ENCODE results near the gene PARP2.
A peak's percentile ranks its signal among the peaks of the same experiment; 100 is the strongest.

PARP2 gene

DNA sequence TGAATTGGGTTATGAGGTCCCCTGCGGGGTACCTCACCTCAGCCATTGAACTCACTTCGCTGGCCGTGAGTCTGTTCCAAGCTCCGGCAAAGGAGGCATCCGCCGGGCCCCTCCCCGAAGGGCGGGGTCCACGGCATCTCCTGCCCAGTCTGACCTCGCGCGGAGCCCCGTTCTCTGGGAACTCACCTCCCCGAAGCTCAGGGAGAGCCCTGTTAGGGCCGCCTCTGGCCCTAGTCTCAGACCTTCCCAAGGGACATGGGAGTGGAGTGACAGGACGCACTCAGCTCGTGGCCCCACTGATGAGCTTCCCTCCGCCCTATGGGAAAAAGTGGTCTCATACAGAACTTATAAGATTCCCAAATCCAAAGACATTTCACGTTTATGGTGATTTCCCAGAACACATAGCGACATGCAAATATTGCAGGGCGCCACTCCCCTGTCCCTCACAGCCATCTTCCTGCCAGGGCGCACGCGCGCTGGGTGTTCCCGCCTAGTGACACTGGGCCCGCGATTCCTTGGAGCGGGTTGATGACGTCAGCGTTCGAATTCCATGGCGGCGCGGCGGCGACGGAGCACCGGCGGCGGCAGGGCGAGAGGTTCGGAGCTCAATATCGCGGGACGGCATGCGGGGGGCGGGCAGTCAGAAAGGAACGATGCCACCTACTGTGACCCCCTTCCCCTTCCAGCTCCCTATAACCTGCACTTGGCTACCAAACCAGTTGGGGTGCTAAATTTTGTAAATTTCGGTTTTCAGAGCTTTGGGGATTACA lies at the start of gene PARP2:
Gene PARP2, plus strand, starts transcription at position 544 of the 770 bp plus-strand sequence. Its CDS starts 7 bp downstream, at position 551.
- peak within 1 kb of the TSS; percentile 95 for H3K27ac ChIP-seq
- peak within 1 kb of the TSS; percentile 99 for H3K4me3 ChIP-seq
- DNase-seq (ENCODE audit: low read depth, low spot score): peak; percentile 100
- H3K9ac ChIP-seq (ENCODE audit: insufficient read length): peak within 1 kb of the TSS; percentile 99
- H3K36me3 ChIP-seq (ENCODE audit: insufficient read depth, low read length): peaks cover 31% of the 10 kb centered on the region
- H3K9me3 ChIP-seq (ENCODE audit: low read depth, low read length): no peaks in the 10 kb centered on the region
- TF ChIP-seq FOXP2 (optimal IDR thresholded peaks at IDR 0.05; ENCODE audit: control extremely low read depth, extremely low read length, insufficient read depth) (no peak), POLR2AphosphoS5 (IDR thresholded peaks at IDR 0.05; ENCODE audit: borderline replicate concordance, low read depth, low read length) (peak; percentile 86), EZH2 (IDR thresholded peaks at IDR 0.05) (no peak)

DNA sequence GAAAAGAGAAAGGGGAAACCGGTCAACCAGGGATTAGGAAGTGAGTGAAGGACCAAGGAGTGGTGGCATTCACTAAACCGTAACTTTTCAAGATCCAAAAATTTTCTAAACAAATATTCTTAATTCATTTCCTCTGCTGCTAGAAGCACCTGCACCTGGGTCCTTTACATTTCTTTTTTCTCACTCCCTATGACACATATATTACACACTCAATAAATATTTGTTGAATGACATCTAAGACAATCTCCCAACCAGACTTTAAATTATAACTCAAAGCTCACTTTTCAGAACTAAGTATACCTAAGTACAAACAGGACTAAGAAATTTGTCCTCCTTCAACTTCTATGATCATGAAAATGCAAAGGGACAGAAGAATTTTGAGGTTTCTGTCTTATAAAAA lies 48.8 kb upstream of the PARP2 start:
- Histone ChIP-seq H3K27ac (no peak overlapping the region), H3K4me3 (no peak overlapping the region), H3K36me3 (ENCODE audit: insufficient read depth, low read length) (peaks cover 60% of the 10 kb centered on the region), H3K9me3 (ENCODE audit: low read depth, low read length) (no peaks in the 10 kb centered on the region), H3K9ac (ENCODE audit: insufficient read length) (no peak overlapping the region)
- DNase-seq (ENCODE audit: low read depth, low spot score): no peak
- no peak for TF ChIP-seq POLR2AphosphoS5 (IDR thresholded peaks at IDR 0.05; ENCODE audit: borderline replicate concordance, low read depth, low read length)
- TF ChIP-seq FOXP2 (optimal IDR thresholded peaks at IDR 0.05; ENCODE audit: control extremely low read depth, extremely low read length, insufficient read depth): no peak
- TF ChIP-seq EZH2 (IDR thresholded peaks at IDR 0.05): no peak

DNA sequence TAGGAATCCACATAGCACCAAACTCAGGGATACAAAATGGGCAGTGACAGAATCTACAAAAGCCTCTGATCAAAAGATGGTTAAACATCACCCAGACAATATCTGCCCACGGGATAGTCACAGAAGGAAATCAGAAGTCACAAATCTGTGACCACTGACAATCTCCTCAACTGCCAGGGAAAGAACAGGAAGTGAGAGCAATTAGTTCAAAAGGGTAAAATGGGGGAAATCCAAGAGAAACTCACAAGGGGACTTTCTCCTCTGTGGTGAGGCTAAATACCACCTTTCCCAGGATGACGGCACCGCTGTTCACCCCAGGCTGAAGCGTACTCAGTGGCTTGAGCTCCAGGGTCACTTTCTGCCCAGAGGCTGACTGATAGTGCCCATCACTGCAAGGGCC lies 48.4 kb upstream of the PARP2 start:
- TF ChIP-seq EZH2 (IDR thresholded peaks at IDR 0.05) (no peak), FOXP2 (optimal IDR thresholded peaks at IDR 0.05; ENCODE audit: control extremely low read depth, extremely low read length, insufficient read depth) (no peak), POLR2AphosphoS5 (IDR thresholded peaks at IDR 0.05; ENCODE audit: borderline replicate concordance, low read depth, low read length) (no peak)
- Histone ChIP-seq H3K4me3 (no peak overlapping the region), H3K9ac (ENCODE audit: insufficient read length) (no peak overlapping the region), H3K36me3 (ENCODE audit: insufficient read depth, low read length) (peaks cover 58% of the 10 kb centered on the region), H3K9me3 (ENCODE audit: low read depth, low read length) (no peaks in the 10 kb centered on the region), H3K27ac (no peak overlapping the region)
- DNase-seq (ENCODE audit: low read depth, low spot score): no peak

GRCh38 chr14:20302042-20302755 lies 41.2 kb upstream of the PARP2 start:
- Histone ChIP-seq H3K27ac (no peak overlapping the region), H3K9ac (ENCODE audit: insufficient read length) (no peak overlapping the region)
- DNase-seq (ENCODE audit: low read depth, low spot score): no peak

DNA sequence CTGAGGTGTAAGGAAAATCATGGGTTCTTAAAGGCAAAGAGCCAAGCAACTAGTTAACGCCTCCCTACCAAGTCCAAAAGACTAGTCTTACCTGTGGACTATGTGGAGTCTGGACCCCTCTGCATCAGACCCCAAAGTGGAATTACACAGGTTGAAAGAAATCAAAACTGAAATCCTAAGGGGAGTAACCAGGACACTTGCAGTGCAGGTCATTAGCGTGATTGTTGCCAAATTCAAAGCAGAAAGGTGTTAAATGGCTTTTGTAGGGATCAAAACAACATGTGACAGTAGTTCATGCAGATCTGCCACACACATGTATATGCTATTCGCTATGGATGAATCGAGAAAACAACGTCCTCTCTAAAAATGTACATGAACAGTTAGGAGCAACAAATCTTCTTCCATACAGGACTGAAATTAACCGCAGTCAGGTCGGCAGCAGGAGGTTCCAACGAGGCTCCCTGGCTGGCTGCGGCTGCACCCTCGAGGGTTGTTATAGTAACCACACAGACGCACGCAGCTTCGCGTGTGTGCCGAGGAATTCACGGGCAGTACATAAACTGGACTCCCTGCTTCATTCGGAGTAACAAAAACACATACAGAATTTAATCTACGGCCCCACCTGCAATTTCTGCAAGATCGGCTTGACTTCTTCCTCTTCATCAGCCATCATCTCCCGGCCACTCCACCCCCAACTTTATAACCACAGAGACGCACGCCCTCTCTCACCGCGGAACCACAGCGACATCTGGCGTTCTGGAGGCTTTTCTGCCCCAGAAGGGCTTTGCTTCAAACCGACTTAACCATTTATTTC lies 38.0 kb upstream of the PARP2 start, which contains the start of gene TTC5:
Gene TTC5, minus strand, starts transcription at position 687 of the 814 bp plus-strand sequence. Its CDS starts 14 bp downstream, at position 673.
- H3K27ac ChIP-seq: no peak within 1 kb of the TSS
- peaks cover 13% of the 10 kb centered on the region for H3K36me3 ChIP-seq (ENCODE audit: insufficient read depth, low read length)
- peak; percentile 83 for DNase-seq (ENCODE audit: low read depth, low spot score)
- H3K9ac ChIP-seq (ENCODE audit: insufficient read length): peak within 1 kb of the TSS; percentile 77
- TF ChIP-seq EZH2 (IDR thresholded peaks at IDR 0.05) (no peak), POLR2AphosphoS5 (IDR thresholded peaks at IDR 0.05; ENCODE audit: borderline replicate concordance, low read depth, low read length) (peak; percentile 84)
- no peaks in the 10 kb centered on the region for H3K9me3 ChIP-seq (ENCODE audit: low read depth, low read length)
- H3K4me3 ChIP-seq: peak within 1 kb of the TSS; percentile 85

More at GRCh38 chr14:20302042-20302755, 41.2 kb upstream of the PARP2 start:
- TF ChIP-seq FOXP2 (optimal IDR thresholded peaks at IDR 0.05; ENCODE audit: control extremely low read depth, extremely low read length, insufficient read depth): no peak
- TF ChIP-seq EZH2 (IDR thresholded peaks at IDR 0.05): no peak
- no peak for TF ChIP-seq POLR2AphosphoS5 (IDR thresholded peaks at IDR 0.05; ENCODE audit: borderline replicate concordance, low read depth, low read length)
- Histone ChIP-seq H3K36me3 (ENCODE audit: insufficient read depth, low read length) (peaks cover 36% of the 10 kb centered on the region), H3K9me3 (ENCODE audit: low read depth, low read length) (no peaks in the 10 kb centered on the region), H3K4me3 (no peak overlapping the region)

GRCh38 chr14:20306079-20306423 lies 37.4 kb upstream of the PARP2 start:
- TF ChIP-seq FOXP2 (optimal IDR thresholded peaks at IDR 0.05; ENCODE audit: control extremely low read depth, extremely low read length, insufficient read depth) (no peak), POLR2AphosphoS5 (IDR thresholded peaks at IDR 0.05; ENCODE audit: borderline replicate concordance, low read depth, low read length) (no peak), EZH2 (IDR thresholded peaks at IDR 0.05) (no peak)
- no peaks in the 10 kb centered on the region for H3K9me3 ChIP-seq (ENCODE audit: low read depth, low read length)
- no peak overlapping the region for H3K27ac ChIP-seq
- H3K4me3 ChIP-seq: peak overlapping the region; percentile 85
- H3K36me3 ChIP-seq (ENCODE audit: insufficient read depth, low read length): peaks cover 7% of the 10 kb centered on the region
- H3K9ac ChIP-seq (ENCODE audit: insufficient read length): no peak overlapping the region
- DNase-seq (ENCODE audit: low read depth, low spot score): no peak

DNA sequence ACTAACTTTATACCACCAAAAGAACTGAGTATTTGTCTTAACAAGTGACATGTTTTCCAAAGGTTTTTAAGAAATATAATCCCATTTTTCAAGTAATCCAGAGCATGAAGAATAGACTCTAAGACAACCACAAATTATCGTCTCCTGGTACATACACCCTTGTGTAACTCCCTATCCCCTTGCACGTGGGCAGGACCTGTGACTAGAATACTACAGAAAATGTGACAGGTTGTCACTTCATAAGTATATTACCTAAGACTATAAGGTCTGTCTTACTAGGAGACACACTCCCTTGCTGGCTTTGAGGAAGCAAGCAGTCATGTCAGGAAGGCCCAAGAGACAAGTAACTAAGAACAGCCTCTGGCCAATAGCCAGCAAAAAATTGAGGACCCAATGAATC lies 29.4 kb upstream of the PARP2 start:
- Histone ChIP-seq H3K9me3 (ENCODE audit: low read depth, low read length) (no peaks in the 10 kb centered on the region), H3K4me3 (no peak overlapping the region), H3K36me3 (ENCODE audit: insufficient read depth, low read length) (peaks cover 64% of the 10 kb centered on the region), H3K27ac (no peak overlapping the region), H3K9ac (ENCODE audit: insufficient read length) (no peak overlapping the region)
- DNase-seq (ENCODE audit: low read depth, low spot score): no peak
- TF ChIP-seq EZH2 (IDR thresholded peaks at IDR 0.05): no peak
- no peak for TF ChIP-seq FOXP2 (optimal IDR thresholded peaks at IDR 0.05; ENCODE audit: control extremely low read depth, extremely low read length, insufficient read depth)
- no peak for TF ChIP-seq POLR2AphosphoS5 (IDR thresholded peaks at IDR 0.05; ENCODE audit: borderline replicate concordance, low read depth, low read length)

DNA sequence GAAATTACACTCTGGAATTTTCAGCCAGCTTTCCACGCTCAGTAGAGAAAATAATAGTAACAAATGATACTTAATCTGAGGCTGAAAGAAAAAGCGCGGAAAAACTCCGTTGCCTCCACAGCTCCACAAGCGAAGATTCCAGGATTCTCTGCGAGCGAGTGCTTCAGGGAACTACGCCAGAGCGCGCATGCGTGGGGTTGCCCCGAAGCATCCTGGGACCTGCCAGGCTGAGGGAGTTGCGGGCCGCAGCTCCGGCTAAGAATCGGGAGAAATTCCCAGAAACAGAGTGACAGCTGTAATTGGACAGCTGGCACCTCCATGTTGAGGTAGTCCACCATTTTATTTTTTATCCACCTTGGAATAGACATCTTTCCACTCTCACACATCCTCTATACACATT lies 25.7 kb upstream of the PARP2 start:
- no peak for DNase-seq (ENCODE audit: low read depth, low spot score)
- Histone ChIP-seq H3K27ac (no peak overlapping the region), H3K9ac (ENCODE audit: insufficient read length) (no peak overlapping the region), H3K36me3 (ENCODE audit: insufficient read depth, low read length) (peaks cover 83% of the 10 kb centered on the region), H3K4me3 (no peak overlapping the region), H3K9me3 (ENCODE audit: low read depth, low read length) (no peaks in the 10 kb centered on the region)
- TF ChIP-seq FOXP2 (optimal IDR thresholded peaks at IDR 0.05; ENCODE audit: control extremely low read depth, extremely low read length, insufficient read depth) (no peak), EZH2 (IDR thresholded peaks at IDR 0.05) (no peak), POLR2AphosphoS5 (IDR thresholded peaks at IDR 0.05; ENCODE audit: borderline replicate concordance, low read depth, low read length) (no peak)

Measured in SK-N-MC (cell line).